GM10248 (cell line): Measurements from ENCODE around the gene TPCN2.
A peak's percentile ranks its signal among the peaks of the same experiment; 100 is the strongest.

Experiments
- CTCF ChIA-PET: fragments of 300-600 bp; sonication (Branson Sonifier 250); formaldehyde crosslinking; extraction: SDS; loops from one replicate; lab custom pipeline; 2021; ENCODE audit warnings: antibody characterized with exemption; lab: Yijun Ruan, JAX
- POLR2A ChIA-PET: fragments of 350-650 bp; sonication (Branson Sonifier 250); formaldehyde crosslinking; extraction: SDS; loops from one replicate; lab custom pipeline; 2020; ENCODE audit warnings: antibody characterized with exemption; lab: Yijun Ruan, JAX
- DNase-seq: peaks from one replicate; pipeline ENCODE4 v3.0.0; 2012; ENCODE audit errors: extremely low spot score
- CTCF ChIP-seq: IDR thresholded peaks from 2 replicates; pipeline ENCODE4 v1.5.1; 2012; ENCODE audit warnings: mild to moderate bottlenecking, low read depth; ENCODE audit errors: extremely low read depth, missing control alignments, control extremely low read depth

The TPCN2 gene

GRCh38 chr11:69055598-69056516 is 7.1 kb downstream of the TPCN2 start:
- peak; percentile 87 for DNase-seq
- CTCF ChIA-PET = interaction anchor here (1.3 to 2.2 kb wide), 3 partner anchors 12 to 615 kb away, joined by 3 to 8 read pairs (median 4); no protein-coding TSS in a partner anchor
- no peak for TF ChIP-seq CTCF
- POLR2A ChIA-PET = interaction anchor here (0.6 kb wide), 1 partner anchor 562 kb away, joined by 4 read pairs; no protein-coding TSS in a partner anchor

GRCh38 chr11:69057236-69057635 is 8.5 kb downstream of the TPCN2 start:
- ChIA-PET POLR2A (no interaction called here), CTCF (interaction anchor here (1.2 to 1.9 kb wide), 2 partner anchors 18 to 30 kb away, joined by 3 to 4 read pairs; no protein-coding TSS in a partner anchor)
- no peak for TF ChIP-seq CTCF
- DNase-seq = no peak

GRCh38 chr11:69057801-69058200 is 9.1 kb downstream of the TPCN2 start:
- no peak for TF ChIP-seq CTCF
- CTCF ChIA-PET = interaction anchor here (1.2 kb wide), 1 partner anchor 18 kb away, joined by 3 read pairs; no protein-coding TSS in a partner anchor
- DNase-seq = no peak
- POLR2A ChIA-PET = no interaction called here

- no peak for DNase-seq
- TF ChIP-seq CTCF = no peak
- CTCF ChIA-PET = no interaction called here
- POLR2A ChIA-PET = no interaction called here
Measured at GRCh38 chr11:69058511-69059270, 10.0 kb downstream of the TPCN2 start.

GRCh38 chr11:69059429-69059828 is 10.7 kb downstream of the TPCN2 start:
- ChIA-PET CTCF (interaction anchor here (0.9 to 1.2 kb wide), 2 partner anchors 10 to 88 kb away, joined by 3 to 4 read pairs; partner anchors contain the start of gene TPCN2), POLR2A (no interaction called here)
- DNase-seq = no peak
- no peak for TF ChIP-seq CTCF

- DNase-seq = no peak
- TF ChIP-seq CTCF = no peak
- POLR2A ChIA-PET = no interaction called here
- CTCF ChIA-PET = interaction anchor here (0.9 to 1.2 kb wide), 2 partner anchors 11 to 88 kb away, joined by 3 to 4 read pairs; partner anchors contain the start of gene TPCN2
Measured at GRCh38 chr11:69059985-69060384, 11.3 kb downstream of the TPCN2 start.
